GM12878 (cell line): ENCODE results near the gene LHB. TPM values are rescaled to one million over a fixed set of nuclear protein-coding genes. Genes with fewer than 3 reads are reported as not detected.

ENCODE experiments used
- ATAC-seq: fragments of 200-7000 bp; cut with Tn5 transposase; 3 replicates; pipeline ENCODE4 v1.9.1; 2020; ENCODE audit warnings: mild to moderate bottlenecking, moderate library complexity
- Bru-seq: library from RNA; stranded (reverse); fragments of 400-500 nt; gene quantifications from one replicate; lab custom pipeline; 2021; lab: Mats Ljungman, UMichigan
- BruChase-seq, 2 experiments: library from RNA; stranded (reverse); fragments of 400-500 nt; gene quantifications; one replicate each; lab custom pipeline; 2021; lab: Mats Ljungman, UMichigan
- BruUV-seq: library from RNA; stranded (reverse); fragments of 400-500 nt; replicated peaks from 2 replicates; lab custom pipeline; 2021; lab: Mats Ljungman, UMichigan
- CTCF ChIA-PET: fragments of 300-600 bp; sonication (Branson Sonifier 250); formaldehyde crosslinking; extraction: SDS; loops from one replicate; lab custom pipeline; 2021; ENCODE audit warnings: inconsistent platforms; lab: Yijun Ruan, JAX
- POLR2A ChIA-PET: fragments of 350-600 bp; formaldehyde crosslinking; extraction: SDS; loops from one replicate; lab custom pipeline; 2021; ENCODE audit warnings: inconsistent platforms; lab: Charles Lee
- RAD21 ChIA-PET: fragments of 300-600 bp; sonication (Branson Sonifier 250); formaldehyde crosslinking; loops from one replicate; lab custom pipeline; 2023; ENCODE audit warnings: antibody characterized with exemption; ENCODE audit not compliant: unreplicated experiment; lab: Charles Lee
- SMC1A ChIA-PET: fragments of 300-600 bp; sonication (Branson Sonifier 250); formaldehyde crosslinking; loops from one replicate; lab custom pipeline; 2023; ENCODE audit not compliant: unreplicated experiment, uncharacterized antibody; lab: Charles Lee
- DNase-seq: peaks from one replicate; pipeline ENCODE4 v3.0.0-alpha.2; 2011; ENCODE audit warnings: low read depth, low spot score
- FAIRE-seq: peaks from 3 replicates; lab custom pipeline; 2011; peaks lifted over from hg19 to GRCh38; lab: Jason Lieb, UNC
- H2AFZ ChIP-seq: 2 replicates; pipeline ENCODE4 v1.6.0; 2011; ENCODE audit warnings: low read depth, low read length, control low read depth; ENCODE audit not compliant: control insufficient read depth
- H3K27ac ChIP-seq: 2 replicates; pipeline ENCODE4 v1.5.1; 2011; ENCODE audit warnings: control low read depth; ENCODE audit not compliant: control insufficient read depth, insufficient read depth
- H3K27me3 ChIP-seq, 2 experiments: replicated peaks in 1 of 2; 2 replicates each; pipeline versions ENCODE4 v1.6.0 to v1.6.1; 2011; ENCODE audit warnings: low read length in 1 of 2; ENCODE audit not compliant: control insufficient read depth in 2 of 2, insufficient read depth in 2 of 2
- H3K36me3 ChIP-seq, 2 experiments: 2 replicates each; pipeline ENCODE4 v1.5.1; 2011; ENCODE audit warnings: low read length in 1 of 2; ENCODE audit not compliant: control insufficient read depth in 2 of 2, insufficient read depth in 2 of 2
- H3K4me1 ChIP-seq: 2 replicates; pipeline ENCODE4 v1.6.1; 2011; ENCODE audit warnings: mild to moderate bottlenecking, low read length, moderate library complexity, mixed read lengths; ENCODE audit not compliant: control insufficient read depth, insufficient read depth
- H3K4me2 ChIP-seq: 2 replicates; pipeline ENCODE4 v1.6.0; 2011; ENCODE audit warnings: control low read depth; ENCODE audit not compliant: control insufficient read depth, insufficient read depth
- H3K4me3 ChIP-seq: fragments of 200-600 bp; sonication (generic); 2 replicates; pipeline ENCODE4 v1.5.1; 2016
- H3K79me2 ChIP-seq: 2 replicates; pipeline ENCODE4 v1.6.0; 2011; ENCODE audit warnings: low read length; ENCODE audit not compliant: control insufficient read depth, insufficient read depth
- H3K9ac ChIP-seq: 2 replicates; pipeline ENCODE4 v1.8.0; 2011; ENCODE audit warnings: low read length, control low read depth, mixed read lengths; ENCODE audit not compliant: control insufficient read depth, insufficient read depth
- H3K9me3 ChIP-seq: replicated peaks from 3 replicates; pipeline ENCODE4 v1.5.1; 2011; ENCODE audit warnings: mild to moderate bottlenecking, low read length; ENCODE audit not compliant: control insufficient read depth, insufficient read depth
- H4K20me1 ChIP-seq: 2 replicates; pipeline ENCODE4 v1.6.0; 2011; ENCODE audit not compliant: control insufficient read depth, insufficient read depth
- CHD1 ChIP-seq: IDR thresholded peaks from 2 replicates; pipeline ENCODE4 v1.6.1; 2012; ENCODE audit warnings: low read depth, low read length, improper control_type of control experiment
- CHD2 ChIP-seq: IDR thresholded peaks from 2 replicates; pipeline ENCODE4 v1.6.1; 2011; ENCODE audit warnings: low read depth, low read length, improper control_type of control experiment, borderline replicate concordance
- CREM ChIP-seq: IDR thresholded peaks from 2 replicates; pipeline ENCODE4 v1.6.1; 2014; ENCODE audit warnings: antibody characterized with exemption, low read depth
- MAX ChIP-seq: IDR thresholded peaks from 2 replicates; pipeline ENCODE4 v1.6.1; 2012; ENCODE audit warnings: low read depth, low read length, improper control_type of control experiment
- NFYA ChIP-seq: IDR thresholded peaks from 2 replicates; pipeline ENCODE4 v1.6.1; 2011; ENCODE audit warnings: low read depth, mild to moderate bottlenecking, low read length, improper control_type of control experiment, borderline replicate concordance
- NR2C1 ChIP-seq: fragments of 450-650 bp; IDR thresholded peaks from 2 replicates; pipeline ENCODE4 v1.6.1; 2017; ENCODE audit warnings: antibody characterized with exemption, mild to moderate bottlenecking, moderate library complexity
- RFX5 ChIP-seq: IDR thresholded peaks from 2 replicates; pipeline ENCODE4 v1.6.1; 2011; ENCODE audit warnings: low read depth, low read length, improper control_type of control experiment
- SUPT20H ChIP-seq: IDR thresholded peaks from 2 replicates; pipeline ENCODE4 v1.6.1; 2011; ENCODE audit warnings: low read depth, mild to moderate bottlenecking, low read length, moderate library complexity, borderline replicate concordance; ENCODE audit not compliant: control insufficient read depth
- ZBTB40 ChIP-seq: fragments of 450-650 bp; IDR thresholded peaks from 2 replicates; pipeline ENCODE4 v1.6.1; 2016; ENCODE audit warnings: mild to moderate bottlenecking, moderate library complexity, borderline replicate concordance
- ZNF592 ChIP-seq: fragments of 450-650 bp; IDR thresholded peaks from 2 replicates; pipeline ENCODE4 v1.6.1; 2017; ENCODE audit warnings: mild to moderate bottlenecking, moderate library complexity
- WGBS: methylation state at CpG from one replicate; pipeline ENCODE4 v1.1.6; 2016; ENCODE audit warnings: low lambda C conversion rate; ENCODE audit not compliant: insufficient replicate concordance, insufficient coverage; ENCODE audit errors: missing lambda C conversion rate; 5-methylcytosine and 5-hydroxymethylcytosine counted together
- in situ Hi-C: fragments of 300-500 bp; cut with MboI; formaldehyde crosslinking; loops from 9 replicates; pipeline ENCODE4 v1.14.3; 2018; ENCODE audit warnings: mixed read lengths
- intact Hi-C: fragments of 100-400 bp; cut with micrococcal nuclease; formaldehyde crosslinking; loops from one replicate; pipeline ENCODE4 v1.14.2; 2022; ENCODE audit not compliant: unreplicated experiment
- long read RNA-seq, 2 experiments: library from polyadenylated mRNA; unstranded; transcript quantifications; one replicate each; pipeline ENCODE4 v2.0.0, GENCODE V29; 2019 to 2020
- polyA minus RNA-seq, 3 experiments: library from RNA; depleted of rRNA, polyadenylated mRNA; stranded (reverse); fragments of >200 nt; gene quantifications; 2 replicates each; pipeline ENCODE4 v1.2.3, GENCODE V29; 2011
- polyA plus RNA-seq, 11 experiments: library from polyadenylated mRNA; depleted of rRNA in 4 of 11; unstranded in 6 of 11; stranded (reverse) in 5 of 11; fragments of >200 nt; fragmentation: Nextera tagmentation in 4 of 11; fragmentation: Illumina TruSeq in 1 of 11; extraction: Ambion mirVana in 4 of 11; extraction: Trizol in 1 of 11; gene quantifications; 1 replicate in 1 of 11; 2 replicates in 10 of 11; pipeline versions ENCODE4 v1.2.1 to v1.2.3, GENCODE V29; 2011 to 2016; ENCODE audit warnings: inconsistent platforms in 2 of 11, missing spikeins in 2 of 11, low read depth in 1 of 11
- total RNA-seq, 4 experiments: library from RNA; depleted of rRNA in 3 of 4; stranded (reverse); fragments of >200 nt in 3 of 4; fragmentation: Illumina TruSeq in 1 of 4; extraction: Trizol in 1 of 4; gene quantifications; 2 replicates each; pipeline versions ENCODE4 v1.2.1 to v1.2.3, GENCODE V29; 2013 to 2021

Gene LHB
- not detected in 2 replicates for total RNA-seq (2013; cell fraction: nucleolus; rRNA removed)
- total RNA-seq (2014; rRNA removed), result 0.34 TPM in 1 of 2 replicates, not detected in the other
- total RNA-seq (2014; rRNA removed; fragmentation: Illumina TruSeq; extraction: Trizol), result not detected in 2 replicates
- total RNA-seq (2021), result 0.46 TPM in 1 of 2 replicates, not detected in the other
- 1.7 TPM for polyA plus RNA-seq (2011; ENCODE audit: low read depth)
- not detected in 2 replicates for polyA plus RNA-seq (2011; rRNA removed)
- polyA plus RNA-seq (2011; cell fraction: cytosol; rRNA removed), result not detected in 2 replicates
- 0.97 and 1.1 TPM in 2 replicates for polyA plus RNA-seq (2011; cell fraction: nucleus; rRNA removed)
- 0.54 and 0.60 TPM in 2 replicates for polyA plus RNA-seq (2012)
- polyA plus RNA-seq (2014; fragmentation: Illumina TruSeq; extraction: Trizol), result not detected in 2 replicates
- under 1 TPM in 1 of 2 experiments, not detected in 1; 0.20 TPM for polyA plus RNA-seq (2014; fragmentation: Nextera tagmentation; extraction: Ambion mirVana)
- 0.28 TPM in 1 of 2 replicates, not detected in the other for polyA plus RNA-seq (2014; rRNA removed)
- under 1 TPM; 0.60 to 0.72 TPM for polyA plus RNA-seq (2016; fragmentation: Nextera tagmentation; extraction: Ambion mirVana)
- polyA minus RNA-seq (2011; rRNA and poly(A)+ RNA removed), result not detected in 2 replicates
- polyA minus RNA-seq (2011; cell fraction: cytosol; rRNA and poly(A)+ RNA removed), result not detected in 2 replicates
- not detected in 2 replicates for polyA minus RNA-seq (2011; cell fraction: nucleus; rRNA and poly(A)+ RNA removed)
- not detected for Bru-seq, nascent RNA
- BruChase-seq, experiment 1, labeled RNA remaining after a 6-hour chase, result not detected
- percentile 17 among the genes with signal in this experiment for BruChase-seq, experiment 2, labeled RNA remaining after a 2-hour chase
- long read RNA-seq, experiment 1, result 0 reads
- long read RNA-seq, experiment 2, result 0 reads

- H3K27ac ChIP-seq, result no peak within 1 kb of the TSS
- TF ChIP-seq ZBTB40 (no peak), NR2C1 (no peak), SUPT20H (no peak), ZNF592 (no peak), RFX5 (no peak), NFYA (no peak), CHD2 (no peak), MAX (no peak), CHD1 (no peak), CREM (no peak)
Observed at GRCh38 chr19:49017041-49017665, at the start of gene LHB. LHB (minus strand) TSS chr19:49017091; CDS start chr19:49017081, 10 bp downstream.

More at GRCh38 chr19:49017041-49017665, at the start of gene LHB:
- intact Hi-C loops, result no loop called here
- Histone ChIP-seq H4K20me1 (no peaks in the 10 kb centered on the region), H3K4me2 (peak within 1 kb of the TSS; percentile 82), H3K27me3 (no peaks in the 10 kb centered on the region), H3K4me3 (peak within 1 kb of the TSS; percentile 58; the same call in 1 of the 2 replicates), H3K36me3 (peaks cover 0 to 6% of the 10 kb centered on the region in 2 experiments; a peak in 2 of 4 replicates), H3K9me3 (no peaks in the 10 kb centered on the region), H3K4me1 (peaks cover 15% of the 10 kb centered on the region), H2AFZ (no peak within 1 kb of the TSS), H3K9ac (no peak within 1 kb of the TSS), H3K79me2 (no peaks in the 10 kb centered on the region)
- 57% methylated on average over 17 of the region's 17 CpGs for WGBS
- no peak for ATAC-seq
- ChIA-PET SMC1A (no interaction called here), RAD21 (no interaction called here), POLR2A (no interaction called here), CTCF (interaction anchor here (0.8 to 3.1 kb wide), 4 partner anchors 19 to 89 kb away, joined by 3 to 14 read pairs (median 4); partner anchors contain the start of genes GYS1 and RUVBL2)
- no peak for DNase-seq
- no TSS peak for BruUV-seq
- FAIRE-seq, result no peak
- in situ Hi-C loops, result no loop called here
